Coronary artery (tissue), 2 donors: ENCODE measurements around the gene SH3TC1.

Source experiments
- DNase-seq: peaks from one replicate; pipeline ENCODE4 v3.0.0-alpha.2; 2017; ENCODE audit warnings: low spot score
- H3K27ac ChIP-seq, 2 donors: fragments of 200-600 bp; sonication (generic); one replicate each; pipeline ENCODE4 v1.5.1; 2016 to 2019
- H3K4me3 ChIP-seq: fragments of 200-600 bp; sonication (generic); 2 replicates; pipeline ENCODE4 v1.5.1; 2016; ENCODE audit warnings: mild to moderate bottlenecking, moderate library complexity
- CTCF ChIP-seq: fragments of 200-600 bp; sonication (generic); IDR thresholded peaks from one replicate; pipeline ENCODE4 v1.5.1; 2019; ENCODE audit warnings: antibody characterized with exemption

SH3TC1 gene

GRCh38 chr4:8210010-8210409 is 10.9 kb downstream of the SH3TC1 start:
- Histone ChIP-seq H3K4me3 (no peak overlapping the region), H3K27ac (no peak overlapping the region)
- no peak for TF ChIP-seq CTCF
- DNase-seq: no peak

GRCh38 chr4:8210616-8211015 is 11.5 kb downstream of the SH3TC1 start:
- TF ChIP-seq CTCF: no peak
- Histone ChIP-seq H3K4me3 (no peak overlapping the region), H3K27ac (no peak overlapping the region)
- DNase-seq: no peak

- H3K4me3 ChIP-seq: no peak overlapping the region
- no peak overlapping the region for H3K27ac ChIP-seq
- TF ChIP-seq CTCF: no peak
- DNase-seq: no peak
Observed at GRCh38 chr4:8211251-8211650, 12.2 kb downstream of the SH3TC1 start.

GRCh38 chr4:8211737-8212581 is 12.9 kb downstream of the SH3TC1 start:
- TF ChIP-seq CTCF: no peak
- Histone ChIP-seq H3K4me3 (no peak overlapping the region), H3K27ac (no peak overlapping the region)
- no peak for DNase-seq

- Histone ChIP-seq H3K4me3 (no peak overlapping the region), H3K27ac (no peak overlapping the region)
- no peak for DNase-seq
- no peak for TF ChIP-seq CTCF
Observed at GRCh38 chr4:8212622-8213021, 13.5 kb downstream of the SH3TC1 start.

GRCh38 chr4:8213121-8213520 is 14.0 kb downstream of the SH3TC1 start:
- TF ChIP-seq CTCF: no peak
- no peak for DNase-seq
- H3K27ac ChIP-seq: no peak overlapping the region
- no peak overlapping the region for H3K4me3 ChIP-seq

- DNase-seq: no peak
- H3K27ac ChIP-seq: no peak overlapping the region
- TF ChIP-seq CTCF: no peak
- H3K4me3 ChIP-seq: no peak overlapping the region
Observed at GRCh38 chr4:8214136-8214535, 15.0 kb downstream of the SH3TC1 start.
